ENCODE results near the gene CMTM7. TPM values are rescaled to one million over a fixed set of nuclear protein-coding genes. Genes with fewer than 3 reads are reported as not detected.
"Not testable (repeated sequence)": the region's sequence is repeated elsewhere in the genome, so short reads cannot be mapped to it uniquely, and the experiment has no call there.

CMTM7 gene
- total RNA-seq, 1 donor = 10.1 TPM

DNA sequence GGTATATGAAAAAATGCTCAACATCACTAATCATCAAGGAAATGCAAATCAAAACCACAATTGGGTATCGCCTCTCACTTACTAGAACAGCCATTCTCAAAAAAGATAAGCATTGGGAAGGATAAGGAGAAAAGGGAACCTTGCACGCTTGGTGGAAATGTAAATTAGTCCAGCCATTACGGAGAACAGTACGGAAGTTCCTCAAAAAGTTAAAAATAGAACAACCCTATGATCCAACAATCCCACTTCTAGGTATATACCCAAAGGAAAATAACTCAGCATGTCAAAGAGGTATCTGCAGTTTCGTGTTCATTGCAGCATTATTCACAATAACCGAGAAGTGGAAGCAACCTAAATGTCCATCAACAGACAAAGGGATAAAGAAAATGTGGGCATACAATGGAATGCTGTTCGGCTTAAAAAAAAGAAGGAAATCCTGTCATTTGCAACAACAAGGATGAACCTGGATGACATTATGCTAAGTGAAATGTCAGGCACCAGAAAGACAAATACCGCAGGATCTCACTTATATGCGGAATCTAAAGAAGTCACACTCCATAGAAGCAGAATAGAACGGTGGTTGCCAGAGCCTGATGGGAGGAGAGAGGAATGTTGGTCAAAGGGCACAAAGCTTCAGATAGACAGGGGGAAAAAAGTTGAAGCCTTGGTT, 11.7 kb upstream of the CMTM7 start:
- TF ChIP-seq, protein P1, sequence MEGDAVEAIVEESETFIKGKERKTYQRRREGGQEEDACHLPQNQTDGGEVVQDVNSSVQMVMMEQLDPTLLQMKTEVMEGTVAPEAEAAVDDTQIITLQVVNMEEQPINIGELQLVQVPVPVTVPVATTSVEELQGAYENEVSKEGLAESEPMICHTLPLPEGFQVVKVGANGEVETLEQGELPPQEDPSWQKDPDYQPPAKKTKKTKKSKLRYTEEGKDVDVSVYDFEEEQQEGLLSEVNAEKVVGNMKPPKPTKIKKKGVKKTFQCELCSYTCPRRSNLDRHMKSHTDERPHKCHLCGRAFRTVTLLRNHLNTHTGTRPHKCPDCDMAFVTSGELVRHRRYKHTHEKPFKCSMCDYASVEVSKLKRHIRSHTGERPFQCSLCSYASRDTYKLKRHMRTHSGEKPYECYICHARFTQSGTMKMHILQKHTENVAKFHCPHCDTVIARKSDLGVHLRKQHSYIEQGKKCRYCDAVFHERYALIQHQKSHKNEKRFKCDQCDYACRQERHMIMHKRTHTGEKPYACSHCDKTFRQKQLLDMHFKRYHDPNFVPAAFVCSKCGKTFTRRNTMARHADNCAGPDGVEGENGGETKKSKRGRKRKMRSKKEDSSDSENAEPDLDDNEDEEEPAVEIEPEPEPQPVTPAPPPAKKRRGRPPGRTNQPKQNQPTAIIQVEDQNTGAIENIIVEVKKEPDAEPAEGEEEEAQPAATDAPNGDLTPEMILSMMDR (IDR thresholded peaks at IDR 0.05; ENCODE audit: insufficient read depth, low read length) = no peak
- no peak for DNase-seq (ENCODE audit: low read depth)
- H3K4me3 ChIP-seq (ENCODE audit: low read depth, low read length) = no peak overlapping the region

DNA sequence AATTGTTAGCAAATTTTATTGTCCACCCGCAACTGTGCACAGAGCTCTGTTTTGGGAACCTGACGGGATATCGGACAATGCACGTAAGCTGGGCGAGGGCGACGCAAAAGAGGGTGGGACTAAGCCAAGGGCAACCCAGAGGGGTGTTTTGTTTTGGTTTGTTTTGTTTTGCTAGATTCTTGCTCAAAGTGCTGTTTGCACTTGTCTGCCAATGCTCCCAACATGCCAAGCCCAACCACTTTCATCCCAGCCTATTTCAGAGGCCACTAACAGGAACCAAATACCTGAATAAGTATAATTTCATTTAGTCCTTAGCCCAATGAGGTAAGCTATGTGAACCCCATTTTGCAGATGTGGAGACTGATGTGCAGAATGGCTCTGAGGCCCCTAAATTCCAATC, 9.7 kb upstream of the CMTM7 start:
- TF ChIP-seq, protein P1 (IDR thresholded peaks at IDR 0.05; ENCODE audit: insufficient read depth, low read length) = no peak
- H3K4me3 ChIP-seq (ENCODE audit: low read depth, low read length) = no peak overlapping the region
- DNase-seq (ENCODE audit: low read depth) = no peak

DNA sequence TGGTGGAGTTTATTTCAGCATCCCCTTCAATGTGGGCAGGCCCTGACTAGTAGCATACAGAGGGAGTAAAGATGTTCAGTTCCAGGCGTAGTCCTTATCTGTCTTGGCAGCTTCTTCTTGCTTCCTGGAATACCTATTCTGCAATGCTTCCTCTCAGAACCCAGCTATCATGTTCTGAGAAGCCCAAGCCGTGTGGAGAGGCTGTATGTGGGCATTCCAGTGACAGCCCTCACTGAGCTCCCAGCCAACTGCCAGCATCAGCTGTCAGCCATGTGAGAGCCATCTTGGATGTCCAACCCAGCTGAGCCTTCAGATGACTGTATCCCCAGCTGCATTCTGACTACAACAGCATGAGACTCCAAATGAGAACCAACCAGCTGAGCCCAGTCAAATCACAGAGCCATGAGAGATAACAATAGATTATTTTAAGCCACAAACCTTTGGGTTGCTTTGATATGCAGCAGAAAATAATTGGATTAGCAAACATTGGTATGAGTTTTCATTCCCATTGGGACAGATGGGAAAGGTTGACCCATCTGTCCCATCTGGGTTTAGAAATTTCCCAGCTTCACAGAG, 8.4 kb upstream of the CMTM7 start:
- no peak overlapping the region for H3K4me3 ChIP-seq (ENCODE audit: low read depth, low read length)
- DNase-seq (ENCODE audit: low read depth) = no peak
- TF ChIP-seq, protein P1 (IDR thresholded peaks at IDR 0.05; ENCODE audit: insufficient read depth, low read length) = no peak

DNA sequence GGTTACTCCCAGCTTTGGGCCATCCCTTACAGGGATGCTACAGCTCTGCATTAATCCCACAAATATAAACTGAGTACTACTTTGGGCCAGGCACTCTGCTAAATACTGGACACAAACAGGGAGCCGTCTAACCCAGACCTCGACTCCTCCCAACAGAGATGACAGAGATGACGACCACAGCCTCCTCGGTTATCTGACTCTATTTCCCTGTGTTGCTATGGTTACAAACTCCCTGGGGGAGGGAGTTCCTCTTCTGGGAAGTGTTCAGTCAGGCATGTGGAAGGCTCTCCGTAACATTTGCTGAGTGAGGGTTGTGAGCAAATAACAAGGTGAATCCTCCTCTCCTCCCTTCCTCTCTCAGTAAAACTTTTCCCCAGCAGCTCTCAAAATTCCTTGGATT, 6.7 kb upstream of the CMTM7 start:
- peak; percentile 59 for DNase-seq (ENCODE audit: low read depth)
- no peak overlapping the region for H3K4me3 ChIP-seq (ENCODE audit: low read depth, low read length)
- TF ChIP-seq, protein P1 (IDR thresholded peaks at IDR 0.05; ENCODE audit: insufficient read depth, low read length) = no peak

DNA sequence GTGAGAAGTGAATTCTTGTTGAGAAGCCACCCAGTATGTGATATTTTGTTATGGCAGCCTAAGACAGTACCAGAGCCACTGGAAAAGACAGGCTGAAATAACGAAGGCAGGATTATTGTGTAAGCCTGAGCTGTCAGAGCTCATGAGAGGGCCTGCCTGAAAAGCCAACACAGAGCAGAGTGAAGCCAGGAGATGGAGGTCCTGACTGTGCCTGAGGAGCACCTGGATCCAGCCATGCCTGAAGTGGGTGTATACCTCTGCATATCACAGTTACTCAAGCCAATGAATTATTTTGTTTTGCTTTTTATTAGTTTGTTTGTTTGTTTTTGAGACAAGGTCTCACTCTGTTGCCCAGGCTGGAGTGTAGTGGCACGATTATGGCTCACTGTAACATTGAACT, 4.1 kb upstream of the CMTM7 start:
- DNase-seq (ENCODE audit: low read depth) = no peak
- TF ChIP-seq, protein P1 (IDR thresholded peaks at IDR 0.05; ENCODE audit: insufficient read depth, low read length) = no peak
- H3K4me3 ChIP-seq (ENCODE audit: low read depth, low read length) = no peak overlapping the region

DNA sequence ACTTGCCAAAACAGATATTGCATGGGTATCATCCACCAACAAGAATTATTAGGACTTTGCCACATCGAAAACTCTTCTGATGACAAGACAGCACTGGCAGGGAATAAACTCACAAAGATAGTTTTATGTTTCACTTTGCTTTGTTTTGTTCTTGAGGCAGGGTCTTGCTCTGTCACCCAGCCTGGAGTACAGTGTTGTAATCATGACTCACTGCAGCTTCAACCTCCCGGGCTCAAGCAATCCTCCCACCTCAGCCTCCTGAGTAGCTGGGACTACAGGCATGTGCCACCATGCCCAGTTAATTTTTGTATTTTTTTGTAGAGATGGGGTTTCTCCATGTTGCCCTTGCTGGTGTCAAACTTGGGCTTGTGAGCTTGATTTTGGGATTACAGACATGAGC, 2.1 kb upstream of the CMTM7 start:
- not testable (repeated sequence) for H3K4me3 ChIP-seq (ENCODE audit: low read depth, low read length); DNase-seq (ENCODE audit: low read depth)

DNA sequence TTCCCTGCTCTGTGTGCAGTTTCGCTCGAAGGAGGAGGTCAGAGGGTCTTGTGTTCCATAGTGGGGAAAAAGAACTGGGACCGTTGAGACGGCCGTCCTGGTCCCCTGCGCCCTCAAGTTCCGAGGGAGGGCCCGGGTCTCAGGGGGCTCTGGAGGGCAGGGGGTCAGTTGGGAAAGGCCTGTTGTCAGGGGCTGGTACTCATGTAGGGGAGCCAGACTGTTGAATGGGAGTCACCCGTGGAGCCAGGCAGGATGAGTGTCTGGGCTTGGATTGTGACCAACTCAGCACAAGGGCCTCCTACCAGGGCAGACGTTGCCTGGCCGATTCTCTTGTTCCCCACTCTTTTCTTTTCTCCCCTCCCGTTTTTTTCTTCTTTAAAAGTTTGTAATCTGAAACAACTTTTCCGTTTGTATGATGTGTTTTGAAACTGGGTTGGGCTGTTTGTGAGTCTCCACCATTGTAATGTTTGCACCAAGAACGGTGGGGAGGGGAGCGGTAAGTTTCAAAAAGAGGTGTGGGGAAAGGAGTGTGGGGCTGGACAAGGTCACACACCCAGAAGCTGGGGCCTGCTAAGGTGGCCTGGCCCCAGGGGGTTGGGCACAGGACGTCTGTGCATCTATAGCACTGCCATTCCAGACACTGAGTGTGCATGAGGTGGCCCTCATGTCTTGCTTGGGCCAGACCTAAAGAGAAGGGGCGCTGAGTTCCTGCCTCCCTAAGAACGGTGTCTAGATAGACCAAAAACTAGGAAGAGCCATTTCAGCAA, 1.1 kb downstream of the CMTM7 start:
- H3K4me3 ChIP-seq (ENCODE audit: low read depth, low read length) = peak overlapping the region; percentile 80
- TF ChIP-seq, protein P1 (IDR thresholded peaks at IDR 0.05; ENCODE audit: insufficient read depth, low read length) = no peak
- DNase-seq (ENCODE audit: low read depth) = peak; percentile 73
